Measurements from ENCODE around the gene UCHL3. TPM values are rescaled to one million over a fixed set of nuclear protein-coding genes. Genes with fewer than 3 reads are reported as not detected.

Gene UCHL3
- total and polyA plus RNA-seq, 2 of the 4 experiments (the other 2 are of a cell fraction), result 63.8 to 68.3 TPM

GRCh38 chr13:75550159-75550567 is 572 bp downstream of the UCHL3 start:
- DNase-seq (peak; percentile 87), ATAC-seq (ENCODE audit: low read depth) (peak; percentile 31)
- Histone ChIP-seq H4K20me1 (ENCODE audit: insufficient read depth, low read length) (no peaks in the 10 kb centered on the region), H3K9me3 (ENCODE audit: control insufficient read depth, insufficient read depth, low read length) (no peaks in the 10 kb centered on the region), H2AFZ (replicated peaks; ENCODE audit: low read length, poor library complexity) (peak overlapping the region; percentile 94), H3K56ac (ENCODE audit: extremely low read depth, insufficient read depth, low read length) (peak overlapping the region; percentile 58), H3K4me3 (ENCODE audit: insufficient read depth, low read depth, low read length) (peak overlapping the region; percentile 83), H3K9ac (ENCODE audit: low read depth, low read length) (peak overlapping the region; percentile 72), H3K27me3 (ENCODE audit: control insufficient read depth, insufficient read depth, low read length) (no peaks in the 10 kb centered on the region), H4K5ac (ENCODE audit: low read depth, low read length) (no peak overlapping the region), H3K4me1 (ENCODE audit: control insufficient read depth, insufficient read depth, low read length) (peaks cover under 1% of the 10 kb centered on the region; the same call in 1 of the 2 replicates), H4K8ac (ENCODE audit: low read depth in 2 of 2, low read length in 2 of 2) (peak overlapping the region; percentile 39 to 57; a peak in 3 of 4 replicates), H2BK120ac (ENCODE audit: low read depth, low read length) (no peak overlapping the region; the same call in 1 of the 2 replicates), H3K23ac (ENCODE audit: low read depth, low read length) (peak overlapping the region; percentile 78; the same call in 1 of the 2 replicates), H2BK5ac (ENCODE audit: low read depth, low read length, poor library complexity, severe bottlenecking) (no peak overlapping the region), H2BK20ac (ENCODE audit: low read depth, low read length) (no peak overlapping the region), H2AK9ac (replicated peaks; ENCODE audit: low read depth, low read length, poor library complexity) (peak overlapping the region; percentile 84), H3K79me1 (ENCODE audit: low read depth in 1 of 2, low read length in 2 of 2) (peaks cover 7 to 23% of the 10 kb centered on the region in 2 experiments; a peak in 2 of 4 replicates), H3K9me1 (ENCODE audit: insufficient read depth, low read length) (peaks cover 3% of the 10 kb centered on the region; the same call in 1 of the 2 replicates), H3K14ac (replicated peaks; ENCODE audit: low read depth, low read length) (peak overlapping the region; percentile 70), H3K36me3 (ENCODE audit: control insufficient read depth, insufficient read depth, low read length) (peaks cover 2% of the 10 kb centered on the region), H3K27ac (ENCODE audit: insufficient read depth, low read length) (peak overlapping the region; percentile 94), H3K18ac (ENCODE audit: low read depth, low read length) (no peak overlapping the region), H4K91ac (ENCODE audit: insufficient read depth, low read depth, low read length) (peak overlapping the region; percentile 27; the same call in 1 of the 2 replicates), H2BK15ac (ENCODE audit: low read depth, low read length) (no peak overlapping the region; the same call in 2 of the 3 replicates), H3K4ac (ENCODE audit: low read depth, low read length) (peak overlapping the region; percentile 72), H3K4me2 (ENCODE audit: low read depth, low read length) (peak overlapping the region; percentile 84), H2AK5ac (ENCODE audit: low read depth, low read length) (peak overlapping the region; percentile 9; the same call in 1 of the 2 replicates)
- BruUV-seq (replicated peaks), result TSS peak; percentile 62
- CTCF ChIA-PET, result interaction anchor here (0.6 kb wide), 1 partner anchor 126 kb away, joined by 3 read pairs; no protein-coding TSS in a partner anchor
- 4% methylated on average over 4 of the region's 10 CpGs; no CpG with 5 or more reads in 1 of the 2 experiments for WGBS, 2 experiments (ENCODE audit: extremely low coverage in 2 of 2, insufficient read length in 1 of 2)
- POLR2A ChIA-PET (ENCODE audit: unreplicated experiment), result interaction anchor here (0.6 kb wide), 1 partner anchor 12 kb away, joined by 3 read pairs; the partner anchor contains the start of gene COMMD6
- dilution Hi-C loops (cut with HindIII; ENCODE audit: low sequenced_read_pairs, unreplicated experiment) (no loop called here), in situ Hi-C loops (cut with MboI; ENCODE audit: low sequenced_read_pairs) (loop anchor here (25.0 kb wide), 2 partner anchors 262 to 912 kb away; no protein-coding TSS in a partner anchor), intact Hi-C loops (cut with micrococcal nuclease) (no loop called here)
- TF ChIP-seq RCOR1 (IDR thresholded peaks at IDR 0.05; ENCODE audit: insufficient replicate concordance, low read length) (no peak), CEBPB (IDR thresholded peaks at IDR 0.05; ENCODE audit: low read depth, low read length) (peak; percentile 57; the same call in 1 of the 2 replicates)
